GM19023 (cell line): ENCODE measurements around the gene CHSY3.

Source experiments
- ATAC-seq: cut with Tn5 transposase; IDR thresholded peaks from one replicate; pipeline ENCODE4 v1.9.1; 2021; ENCODE audit warnings: mild to moderate bottlenecking, moderate library complexity; ENCODE audit not compliant: unreplicated experiment

The CHSY3 gene

GRCh38 chr5:130021000-130021399 lies 116.7 kb downstream of the CHSY3 start:
- ATAC-seq: no peak

- no peak for ATAC-seq
Observed at GRCh38 chr5:130021876-130022275, 117.6 kb downstream of the CHSY3 start.

GRCh38 chr5:130023604-130024003 lies 119.3 kb downstream of the CHSY3 start:
- ATAC-seq: no peak

- no peak for ATAC-seq
Observed at GRCh38 chr5:130024006-130024405, 119.7 kb downstream of the CHSY3 start.

GRCh38 chr5:130025511-130025910 lies 121.2 kb downstream of the CHSY3 start:
- ATAC-seq: no peak

GRCh38 chr5:130032807-130033206 lies 128.5 kb downstream of the CHSY3 start:
- ATAC-seq: no peak

- ATAC-seq: no peak
Observed at GRCh38 chr5:130034566-130035210, 130.4 kb downstream of the CHSY3 start.

- ATAC-seq: no peak
Observed at GRCh38 chr5:130035388-130035787, 131.1 kb downstream of the CHSY3 start.

- ATAC-seq: no peak
Observed at GRCh38 chr5:130037905-130038304, 133.6 kb downstream of the CHSY3 start.

GRCh38 chr5:130043834-130044233 lies 139.6 kb downstream of the CHSY3 start:
- ATAC-seq: no peak

GRCh38 chr5:130045334-130045733 lies 141.1 kb downstream of the CHSY3 start:
- ATAC-seq: no peak

- ATAC-seq: no peak
Observed at GRCh38 chr5:130050585-130050984, 146.3 kb downstream of the CHSY3 start.

GRCh38 chr5:130052752-130053151 lies 148.5 kb downstream of the CHSY3 start:
- no peak for ATAC-seq

- no peak for ATAC-seq
Observed at GRCh38 chr5:130055572-130055971, 151.3 kb downstream of the CHSY3 start.

GRCh38 chr5:130061746-130062145 lies 157.5 kb downstream of the CHSY3 start:
- ATAC-seq: no peak

- no peak for ATAC-seq
Observed at GRCh38 chr5:130063603-130064002, 159.3 kb downstream of the CHSY3 start.

- ATAC-seq: no peak
Observed at GRCh38 chr5:130064484-130064883, 160.2 kb downstream of the CHSY3 start.

GRCh38 chr5:130065617-130066016 lies 161.4 kb downstream of the CHSY3 start:
- no peak for ATAC-seq

GRCh38 chr5:130066644-130067043 lies 162.4 kb downstream of the CHSY3 start:
- ATAC-seq: no peak

- ATAC-seq: no peak
Observed at GRCh38 chr5:130067364-130067763, 163.1 kb downstream of the CHSY3 start.

GRCh38 chr5:130068101-130068500 lies 163.8 kb downstream of the CHSY3 start:
- ATAC-seq: no peak

- ATAC-seq: no peak
Observed at GRCh38 chr5:130068988-130069387, 164.7 kb downstream of the CHSY3 start.

- no peak for ATAC-seq
Observed at GRCh38 chr5:130074820-130075219, 170.6 kb downstream of the CHSY3 start.
